Panc1 (cell line): ENCODE measurements around the gene ATE1.

Experiments
- CTCF ChIP-seq: fragments of 450-650 bp; IDR thresholded peaks from 2 replicates; pipeline ENCODE4 v1.5.1; 2017; ENCODE audit warnings: mild to moderate bottlenecking
- POLR2AphosphoS5 ChIP-seq: IDR thresholded peaks from 2 replicates; pipeline ENCODE4 v1.6.1; 2012; ENCODE audit warnings: mild to moderate bottlenecking, low read depth, low read length, moderate library complexity
- TCF7L2 ChIP-seq: IDR thresholded peaks from 2 replicates; pipeline ENCODE4 v1.6.1; 2011; ENCODE audit warnings: mild to moderate bottlenecking, low read depth, low read length, inconsistent platforms
- TF ChIP-seq, protein P1 (sequence below), 2 experiments: IDR thresholded peaks; 2 replicates each; pipeline ENCODE4 v1.6.1; 2011 to 2012; ENCODE audit warnings: low read depth in 2 of 2, control low read depth in 1 of 2, low read length in 1 of 2, mild to moderate bottlenecking in 1 of 2, moderate library complexity in 1 of 2; ENCODE audit not compliant: insufficient read depth in 1 of 2

DNA sequence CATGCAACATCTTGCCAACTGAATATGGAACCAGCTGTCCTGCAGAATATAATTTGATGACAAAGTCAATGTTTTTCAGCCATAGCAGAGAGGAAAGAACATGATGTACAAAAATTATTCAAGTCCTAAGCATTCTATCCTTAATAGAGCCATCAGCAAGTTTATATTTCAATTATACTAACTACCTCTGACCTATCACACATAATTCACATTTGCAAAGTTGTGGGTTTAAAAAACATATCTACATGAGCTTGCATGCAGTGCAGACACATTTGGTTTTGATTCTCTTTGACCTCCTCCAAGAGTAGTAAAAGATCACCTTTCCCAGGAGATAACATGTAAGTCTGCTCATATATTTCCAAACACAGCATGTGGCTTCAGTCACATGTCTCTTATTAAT is 203.5 kb downstream of the ATE1 start:
- TF ChIP-seq POLR2AphosphoS5 (no peak), CTCF (no peak), TCF7L2 (no peak)
- TF ChIP-seq, protein P1, sequence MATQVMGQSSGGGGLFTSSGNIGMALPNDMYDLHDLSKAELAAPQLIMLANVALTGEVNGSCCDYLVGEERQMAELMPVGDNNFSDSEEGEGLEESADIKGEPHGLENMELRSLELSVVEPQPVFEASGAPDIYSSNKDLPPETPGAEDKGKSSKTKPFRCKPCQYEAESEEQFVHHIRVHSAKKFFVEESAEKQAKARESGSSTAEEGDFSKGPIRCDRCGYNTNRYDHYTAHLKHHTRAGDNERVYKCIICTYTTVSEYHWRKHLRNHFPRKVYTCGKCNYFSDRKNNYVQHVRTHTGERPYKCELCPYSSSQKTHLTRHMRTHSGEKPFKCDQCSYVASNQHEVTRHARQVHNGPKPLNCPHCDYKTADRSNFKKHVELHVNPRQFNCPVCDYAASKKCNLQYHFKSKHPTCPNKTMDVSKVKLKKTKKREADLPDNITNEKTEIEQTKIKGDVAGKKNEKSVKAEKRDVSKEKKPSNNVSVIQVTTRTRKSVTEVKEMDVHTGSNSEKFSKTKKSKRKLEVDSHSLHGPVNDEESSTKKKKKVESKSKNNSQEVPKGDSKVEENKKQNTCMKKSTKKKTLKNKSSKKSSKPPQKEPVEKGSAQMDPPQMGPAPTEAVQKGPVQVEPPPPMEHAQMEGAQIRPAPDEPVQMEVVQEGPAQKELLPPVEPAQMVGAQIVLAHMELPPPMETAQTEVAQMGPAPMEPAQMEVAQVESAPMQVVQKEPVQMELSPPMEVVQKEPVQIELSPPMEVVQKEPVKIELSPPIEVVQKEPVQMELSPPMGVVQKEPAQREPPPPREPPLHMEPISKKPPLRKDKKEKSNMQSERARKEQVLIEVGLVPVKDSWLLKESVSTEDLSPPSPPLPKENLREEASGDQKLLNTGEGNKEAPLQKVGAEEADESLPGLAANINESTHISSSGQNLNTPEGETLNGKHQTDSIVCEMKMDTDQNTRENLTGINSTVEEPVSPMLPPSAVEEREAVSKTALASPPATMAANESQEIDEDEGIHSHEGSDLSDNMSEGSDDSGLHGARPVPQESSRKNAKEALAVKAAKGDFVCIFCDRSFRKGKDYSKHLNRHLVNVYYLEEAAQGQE (IDR thresholded peaks at IDR 0.05; ENCODE audit: insufficient read depth in 1 of 2, low read depth in 2 of 2, low read length in 1 of 2): no peak
